ENCODE data around the gene TOMM20. TPM values are rescaled to one million over a fixed set of nuclear protein-coding genes. Genes with fewer than 3 reads are reported as not detected.

Gene TOMM20
- total RNA-seq, 3 donors from 2014 or later (not counting 1 experiment from before 2014, with no cell fraction given): 59.5 to 72.3 (median 60.2) TPM

DNA sequence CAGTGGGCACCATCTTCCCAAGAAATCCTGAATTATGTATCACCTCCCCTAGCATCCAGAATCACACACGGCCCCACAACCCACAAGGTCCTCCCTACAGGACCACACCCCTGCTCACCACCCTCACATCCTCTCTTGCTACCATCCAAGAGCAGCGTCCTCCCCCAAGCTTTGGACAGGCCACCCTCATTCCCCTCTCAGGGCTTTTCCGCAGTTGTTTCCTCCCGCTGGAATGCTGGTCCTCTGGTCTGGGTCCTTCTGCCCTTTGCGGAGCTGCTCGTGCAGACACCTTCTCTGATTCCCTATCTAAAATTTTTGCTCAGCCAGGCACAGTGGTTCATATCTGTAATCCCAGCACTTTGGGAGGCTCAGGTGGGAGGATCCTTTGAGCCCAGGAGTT is 56.5 kb downstream of the TOMM20 start:
- peaks cover 22% of the 10 kb centered on the region for H3K4me1 ChIP-seq (ENCODE audit: control insufficient read depth, insufficient read depth, low read length)
- Mint-ChIP-seq H3K9me3 (no peaks in the 10 kb centered on the region), H3K4me3 (no peak overlapping the region), H3K4me1 (peaks cover 11 to 26% of the 10 kb centered on the region in 2 donors), H3K27me3 (ENCODE audit: low read depth in 2 of 2) (peaks cover 4 to 6% of the 10 kb centered on the region in 2 donors), H3K36me3 (no peaks in the 10 kb centered on the region), H3K27ac (no peak overlapping the region)
- ATAC-seq (no peak), DNase-seq (no peak)
- no peaks in the 10 kb centered on the region for H3K36me3 ChIP-seq (ENCODE audit: control insufficient read depth, insufficient read depth, low read length)
- 86% methylated on average over 6 of the region's 6 CpGs for WGBS (ENCODE audit: insufficient coverage)
- H3K9me3 ChIP-seq (ENCODE audit: control insufficient read depth, insufficient read depth, low read length): no peaks in the 10 kb centered on the region
- TF ChIP-seq, protein P1, sequence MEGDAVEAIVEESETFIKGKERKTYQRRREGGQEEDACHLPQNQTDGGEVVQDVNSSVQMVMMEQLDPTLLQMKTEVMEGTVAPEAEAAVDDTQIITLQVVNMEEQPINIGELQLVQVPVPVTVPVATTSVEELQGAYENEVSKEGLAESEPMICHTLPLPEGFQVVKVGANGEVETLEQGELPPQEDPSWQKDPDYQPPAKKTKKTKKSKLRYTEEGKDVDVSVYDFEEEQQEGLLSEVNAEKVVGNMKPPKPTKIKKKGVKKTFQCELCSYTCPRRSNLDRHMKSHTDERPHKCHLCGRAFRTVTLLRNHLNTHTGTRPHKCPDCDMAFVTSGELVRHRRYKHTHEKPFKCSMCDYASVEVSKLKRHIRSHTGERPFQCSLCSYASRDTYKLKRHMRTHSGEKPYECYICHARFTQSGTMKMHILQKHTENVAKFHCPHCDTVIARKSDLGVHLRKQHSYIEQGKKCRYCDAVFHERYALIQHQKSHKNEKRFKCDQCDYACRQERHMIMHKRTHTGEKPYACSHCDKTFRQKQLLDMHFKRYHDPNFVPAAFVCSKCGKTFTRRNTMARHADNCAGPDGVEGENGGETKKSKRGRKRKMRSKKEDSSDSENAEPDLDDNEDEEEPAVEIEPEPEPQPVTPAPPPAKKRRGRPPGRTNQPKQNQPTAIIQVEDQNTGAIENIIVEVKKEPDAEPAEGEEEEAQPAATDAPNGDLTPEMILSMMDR (IDR thresholded peaks at IDR 0.05): no peak
- no peaks in the 10 kb centered on the region for H3K27me3 ChIP-seq (ENCODE audit: control insufficient read depth, insufficient read depth, low read length)
- H3K27ac ChIP-seq (ENCODE audit: low read length): no peak overlapping the region
- H3K4me3 ChIP-seq (ENCODE audit: low read length): no peak overlapping the region
- intact Hi-C loops (cut with micrococcal nuclease): no loop called here

DNA sequence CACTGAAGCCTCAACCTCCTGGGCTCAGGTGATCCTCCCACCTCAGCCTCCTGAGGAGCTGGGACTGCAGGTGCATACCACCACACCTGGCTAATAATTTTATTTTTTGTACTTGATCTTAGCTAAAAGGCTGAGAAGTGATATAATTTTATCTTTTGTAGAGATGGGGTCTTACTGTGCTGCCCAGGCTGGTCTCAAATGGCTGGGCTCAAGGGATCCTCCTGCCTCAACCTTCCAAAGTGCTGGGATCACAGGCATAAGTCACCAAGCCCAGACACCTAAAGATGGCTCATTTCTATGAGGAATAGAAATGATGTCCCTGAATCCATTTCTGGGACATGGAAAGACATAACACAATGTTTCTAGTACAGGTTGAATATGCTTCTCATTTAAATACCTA is 57.8 kb downstream of the TOMM20 start:
- no peak overlapping the region for H3K27ac Mint-ChIP-seq
- Histone ChIP-seq H3K27ac (ENCODE audit: low read length) (no peak overlapping the region), H3K36me3 (ENCODE audit: control insufficient read depth, insufficient read depth, low read length) (no peaks in the 10 kb centered on the region), H3K27me3 (ENCODE audit: control insufficient read depth, insufficient read depth, low read length) (no peaks in the 10 kb centered on the region), H3K4me1 (ENCODE audit: control insufficient read depth, insufficient read depth, low read length) (peaks cover 19% of the 10 kb centered on the region), H3K4me3 (ENCODE audit: low read length) (no peak overlapping the region), H3K9me3 (ENCODE audit: control insufficient read depth, insufficient read depth, low read length) (no peaks in the 10 kb centered on the region)
- peaks cover 11 to 26% of the 10 kb centered on the region in 2 donors for H3K4me1 Mint-ChIP-seq
- ATAC-seq (no peak), DNase-seq (no peak)
- H3K27me3 Mint-ChIP-seq (ENCODE audit: low read depth in 2 of 2): peaks cover 4 to 7% of the 10 kb centered on the region in 2 donors
- H3K9me3 Mint-ChIP-seq: no peaks in the 10 kb centered on the region
- intact Hi-C loops (cut with micrococcal nuclease): no loop called here
- no peaks in the 10 kb centered on the region for H3K36me3 Mint-ChIP-seq
- TF ChIP-seq, protein P1 (IDR thresholded peaks at IDR 0.05): no peak
- H3K4me3 Mint-ChIP-seq: no peak overlapping the region

DNA sequence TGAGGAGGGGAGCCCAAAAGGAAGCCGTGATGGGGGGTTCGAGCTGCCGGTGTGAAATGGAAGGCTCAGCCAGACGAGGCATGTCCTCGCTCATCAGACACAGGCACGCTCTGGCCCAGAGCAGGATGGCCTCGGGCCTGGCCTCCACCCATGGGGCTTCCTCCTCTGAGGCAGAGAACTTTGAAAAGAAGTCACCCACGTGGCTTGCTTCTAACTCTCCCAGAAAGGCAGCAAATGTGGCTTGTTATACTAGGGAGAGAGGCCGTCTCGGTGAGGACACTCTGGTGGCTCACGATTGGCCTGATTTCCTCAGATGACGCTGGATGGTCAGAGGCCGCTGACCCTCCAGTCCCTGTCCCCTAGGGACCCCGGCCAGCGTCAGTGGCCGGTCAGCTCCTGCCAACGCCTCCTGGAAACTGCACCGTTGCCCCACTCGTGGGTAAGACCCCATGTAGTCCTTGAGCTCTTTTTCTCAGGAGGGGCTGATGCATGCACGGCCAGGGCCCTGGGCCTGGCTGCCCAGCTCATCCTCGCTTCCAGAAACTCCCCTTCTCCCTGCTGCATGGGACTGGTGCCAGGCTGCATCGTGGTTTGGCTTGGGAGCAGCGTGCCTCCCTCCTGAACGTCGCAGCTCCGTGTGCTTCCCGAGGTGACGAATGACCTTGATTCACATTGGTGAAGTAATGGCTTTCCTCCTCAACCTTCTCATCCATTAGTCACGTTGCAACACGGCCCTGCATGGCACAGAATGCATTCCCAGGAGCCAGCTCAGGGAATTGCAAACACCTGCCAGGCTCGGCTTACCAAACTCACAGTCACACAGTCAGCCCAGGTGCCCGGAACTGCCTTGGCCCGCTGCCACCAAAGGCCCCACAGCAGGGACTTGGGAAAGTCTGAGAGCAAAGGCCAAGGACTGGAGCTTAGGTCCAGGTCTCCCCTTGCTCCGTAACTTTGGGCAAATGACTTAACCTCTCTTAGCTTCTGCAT is 58.8 kb downstream of the TOMM20 start:
- H3K9me3 ChIP-seq (ENCODE audit: control insufficient read depth, insufficient read depth, low read length): no peaks in the 10 kb centered on the region
- 90% methylated on average over 34 of the region's 34 CpGs for WGBS (ENCODE audit: insufficient coverage)
- ATAC-seq: no peak
- no peak overlapping the region for H3K4me3 ChIP-seq (ENCODE audit: low read length)
- H3K27me3 ChIP-seq (ENCODE audit: control insufficient read depth, insufficient read depth, low read length): no peaks in the 10 kb centered on the region
- TF ChIP-seq, protein P1 (IDR thresholded peaks at IDR 0.05): no peak
- Mint-ChIP-seq H3K4me1 (peaks cover 5 to 18% of the 10 kb centered on the region in 2 donors), H3K27me3 (ENCODE audit: low read depth in 2 of 2) (peaks cover 4 to 7% of the 10 kb centered on the region in 2 donors), H3K9me3 (no peaks in the 10 kb centered on the region), H3K4me3 (no peak overlapping the region), H3K36me3 (no peaks in the 10 kb centered on the region), H3K27ac (no peak overlapping the region)
- no peak for DNase-seq
- no peaks in the 10 kb centered on the region for H3K36me3 ChIP-seq (ENCODE audit: control insufficient read depth, insufficient read depth, low read length)
- no peak overlapping the region for H3K27ac ChIP-seq (ENCODE audit: low read length)
- intact Hi-C loops (cut with micrococcal nuclease): no loop called here
- H3K4me1 ChIP-seq (ENCODE audit: control insufficient read depth, insufficient read depth, low read length): peaks cover 10% of the 10 kb centered on the region
